ENCODE measurements around the gene C2orf76.

The C2orf76 gene

GRCh38 chr2:119338826-119339561 lies 27.6 kb downstream of the C2orf76 start:
- in situ Hi-C loops (cut with MboI; ENCODE audit: low sequenced_read_pairs), result no loop called here

DNA sequence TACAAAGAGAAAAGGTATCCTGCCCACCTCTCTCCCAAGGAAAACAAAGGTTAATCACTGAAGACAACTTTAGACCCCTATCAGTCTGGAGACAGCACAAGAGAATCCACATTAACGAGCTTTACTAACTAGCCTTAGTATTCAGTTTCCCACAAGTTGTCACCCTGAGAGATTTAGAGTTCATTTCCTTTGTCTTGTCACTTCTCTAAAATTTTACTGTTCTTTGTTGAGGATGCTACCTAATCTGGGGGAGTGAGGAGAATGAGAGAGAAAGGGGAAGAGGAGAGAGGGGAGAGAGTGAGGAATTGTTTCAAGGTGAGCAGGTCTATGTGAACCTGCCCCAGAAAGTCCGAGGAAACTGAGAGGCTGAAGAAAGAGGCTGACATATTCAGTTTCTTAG lies 28.4 kb downstream of the C2orf76 start:
- in situ Hi-C loops (cut with MboI; ENCODE audit: low sequenced_read_pairs), result no loop called here

GRCh38 chr2:119337749-119338148 lies 28.9 kb downstream of the C2orf76 start:
- in situ Hi-C loops (cut with MboI; ENCODE audit: low sequenced_read_pairs), result no loop called here

- in situ Hi-C loops (cut with MboI; ENCODE audit: low sequenced_read_pairs), result no loop called here
Measured at GRCh38 chr2:119333833-119334232, 32.8 kb downstream of the C2orf76 start.

- in situ Hi-C loops (cut with MboI; ENCODE audit: low sequenced_read_pairs), result no loop called here
Measured at GRCh38 chr2:119333360-119333759, 33.3 kb downstream of the C2orf76 start.

GRCh38 chr2:119332953-119333352 lies 33.7 kb downstream of the C2orf76 start:
- in situ Hi-C loops (cut with MboI; ENCODE audit: low sequenced_read_pairs), result no loop called here

DNA sequence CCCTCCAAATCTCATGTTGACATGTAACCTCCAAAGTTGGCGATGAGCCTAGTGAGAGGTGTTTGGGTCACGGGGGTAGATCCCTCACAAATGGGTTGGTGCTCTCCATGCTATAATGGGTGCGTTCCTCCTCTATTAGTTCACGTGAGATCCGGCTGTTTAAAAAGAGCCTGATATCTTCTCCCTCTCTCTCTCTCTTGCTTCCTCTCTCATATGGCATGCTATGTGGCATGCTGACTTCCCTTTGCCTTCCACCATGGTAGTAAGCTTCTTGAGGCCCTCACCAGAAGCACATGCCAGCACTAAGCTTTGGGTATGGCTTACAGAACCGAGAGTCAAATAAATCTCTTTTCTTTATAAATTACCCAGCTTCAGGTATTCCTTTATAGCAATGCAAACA lies 39.2 kb downstream of the C2orf76 start:
- in situ Hi-C loops (cut with MboI; ENCODE audit: low sequenced_read_pairs), result no loop called here

DNA sequence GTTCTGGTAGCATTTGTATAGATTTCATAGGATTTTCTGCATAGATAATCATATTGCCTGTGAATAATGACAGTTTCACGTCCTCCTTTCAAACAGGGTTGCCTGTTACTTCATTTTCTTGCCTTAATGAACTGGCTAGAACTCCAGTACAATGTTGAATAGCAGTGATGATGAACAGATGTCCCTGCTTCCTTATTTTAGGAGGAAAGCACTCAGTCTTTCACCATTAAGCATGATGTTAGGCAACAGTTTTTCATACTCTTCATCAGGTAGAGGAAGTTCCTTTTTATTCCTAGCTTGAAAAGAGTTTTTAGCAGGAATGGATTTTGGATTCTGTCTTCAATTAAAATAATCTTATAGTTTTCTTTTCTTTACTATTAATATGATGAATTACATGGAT lies 39.7 kb downstream of the C2orf76 start:
- in situ Hi-C loops (cut with MboI; ENCODE audit: low sequenced_read_pairs), result no loop called here

DNA sequence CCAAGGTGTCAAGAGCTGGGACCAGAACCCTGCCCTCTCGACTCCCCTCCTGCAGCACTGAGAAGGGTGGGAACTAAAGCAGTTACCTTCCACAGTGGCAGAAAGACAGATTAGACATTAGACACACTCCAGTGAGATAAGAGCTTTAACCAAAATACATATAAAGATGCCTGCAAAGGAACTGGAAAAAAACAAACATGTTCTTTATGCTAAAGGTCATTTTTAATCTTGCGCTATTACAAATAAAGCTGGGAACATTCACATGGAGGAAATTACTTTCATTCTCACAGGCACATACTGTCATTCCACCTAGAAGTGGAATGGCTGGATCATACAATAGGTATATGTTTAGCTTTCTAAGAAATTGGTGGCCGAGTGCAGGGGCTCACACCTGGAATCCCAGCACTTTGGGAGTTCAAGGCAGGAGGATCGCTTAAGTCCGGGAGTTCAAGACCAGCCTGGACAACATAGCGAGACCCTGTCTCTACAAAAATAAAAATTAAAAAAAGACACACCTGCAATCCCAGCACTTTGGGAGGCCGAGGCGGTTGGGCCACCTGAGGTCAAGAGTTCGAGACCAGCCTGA lies 41.9 kb downstream of the C2orf76 start:
- in situ Hi-C loops (cut with MboI; ENCODE audit: low sequenced_read_pairs), result no loop called here

GRCh38 chr2:119323459-119323858 lies 43.2 kb downstream of the C2orf76 start:
- in situ Hi-C loops (cut with MboI; ENCODE audit: low sequenced_read_pairs), result no loop called here

DNA sequence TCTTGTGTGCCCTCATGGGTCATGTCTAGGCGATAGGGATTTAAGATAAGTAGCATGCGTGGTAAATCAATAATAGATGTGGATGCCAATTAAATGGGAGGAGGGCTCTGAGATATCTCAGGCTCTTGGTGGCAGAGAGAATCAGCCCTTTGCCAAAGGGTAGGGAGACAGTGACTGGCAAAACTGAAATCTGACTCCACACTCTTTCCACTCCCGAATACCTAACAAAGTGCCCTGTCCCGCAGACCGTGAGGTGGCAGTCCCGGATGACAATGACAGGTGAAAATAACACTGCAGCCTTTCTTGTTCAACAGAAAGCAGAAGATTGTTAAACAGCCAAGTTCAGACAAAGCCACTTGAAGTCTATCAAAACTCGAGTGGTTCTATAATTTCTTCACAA lies 47.0 kb downstream of the C2orf76 start:
- in situ Hi-C loops (cut with MboI; ENCODE audit: low sequenced_read_pairs), result no loop called here

- in situ Hi-C loops (cut with MboI; ENCODE audit: low sequenced_read_pairs), result no loop called here
Measured at GRCh38 chr2:119317554-119317953, 49.1 kb downstream of the C2orf76 start.

- in situ Hi-C loops (cut with MboI; ENCODE audit: low sequenced_read_pairs), result no loop called here
Measured at GRCh38 chr2:119316066-119316465, 50.6 kb downstream of the C2orf76 start.

GRCh38 chr2:119315241-119315925 lies 51.3 kb downstream of the C2orf76 start:
- in situ Hi-C loops (cut with MboI; ENCODE audit: low sequenced_read_pairs), result no loop called here

GRCh38 chr2:119311831-119312230 lies 54.8 kb downstream of the C2orf76 start:
- in situ Hi-C loops (cut with MboI; ENCODE audit: low sequenced_read_pairs), result no loop called here

DNA sequence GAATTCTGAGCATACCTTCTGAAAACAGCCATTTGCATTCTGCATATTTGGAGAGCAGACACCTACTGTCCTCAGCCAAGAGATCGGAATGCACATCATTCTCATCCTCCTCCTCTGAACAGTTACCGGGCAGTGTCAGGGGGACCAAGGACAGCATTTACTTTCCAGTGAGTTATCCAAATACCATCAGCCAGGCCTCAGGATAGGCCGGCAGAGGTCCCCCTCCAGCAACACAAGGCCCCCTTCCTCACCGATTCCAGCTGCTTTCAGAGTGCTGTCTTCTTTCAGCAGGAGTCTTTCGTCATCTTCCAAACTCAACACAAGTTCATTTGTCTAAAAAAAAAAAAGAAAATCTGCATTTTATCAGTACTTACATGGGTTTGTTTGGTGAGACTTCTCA lies 55.3 kb downstream of the C2orf76 start:
- in situ Hi-C loops (cut with MboI; ENCODE audit: low sequenced_read_pairs), result no loop called here

GRCh38 chr2:119308793-119309330 lies 57.8 kb downstream of the C2orf76 start:
- in situ Hi-C loops (cut with MboI; ENCODE audit: low sequenced_read_pairs), result no loop called here

DNA sequence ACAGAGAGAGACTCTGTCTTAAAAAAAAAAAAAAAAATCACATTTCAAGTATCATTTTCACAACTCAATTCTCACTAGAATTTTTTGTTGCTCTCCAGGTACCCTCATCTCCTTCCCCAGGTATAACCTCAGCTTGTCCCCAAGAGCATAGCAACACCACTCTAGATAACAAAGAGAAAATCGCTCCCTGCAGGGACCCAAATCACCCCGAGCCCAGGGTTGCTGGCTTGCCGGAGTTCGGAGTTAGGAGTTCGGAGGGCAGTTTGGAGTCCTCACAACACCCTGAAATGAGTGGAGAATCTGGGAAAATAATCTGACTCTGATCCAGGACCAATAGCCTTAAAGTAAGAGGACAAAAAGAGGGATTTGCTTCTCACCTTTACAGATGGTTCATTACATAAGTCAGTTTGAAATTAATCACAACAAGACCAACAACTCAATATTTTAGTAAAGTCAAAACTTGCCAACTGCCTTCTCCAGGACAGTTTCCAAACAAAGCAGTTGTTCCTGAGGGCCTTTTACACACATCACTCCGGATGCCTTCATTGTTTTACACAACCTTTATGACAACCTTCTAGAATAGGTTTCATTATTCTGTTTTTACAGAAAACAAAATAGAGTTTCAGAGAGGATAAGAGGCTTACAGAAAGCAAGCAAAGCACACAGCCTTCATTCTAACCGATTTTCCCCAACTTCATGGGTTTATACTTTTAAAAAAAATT lies 59.1 kb downstream of the C2orf76 start:
- in situ Hi-C loops (cut with MboI; ENCODE audit: low sequenced_read_pairs), result no loop called here

GRCh38 chr2:119306196-119306590 lies 60.4 kb downstream of the C2orf76 start:
- in situ Hi-C loops (cut with MboI; ENCODE audit: low sequenced_read_pairs), result no loop called here

GRCh38 chr2:119305497-119306195 lies 61.0 kb downstream of the C2orf76 start:
- in situ Hi-C loops (cut with MboI; ENCODE audit: low sequenced_read_pairs), result no loop called here

DNA sequence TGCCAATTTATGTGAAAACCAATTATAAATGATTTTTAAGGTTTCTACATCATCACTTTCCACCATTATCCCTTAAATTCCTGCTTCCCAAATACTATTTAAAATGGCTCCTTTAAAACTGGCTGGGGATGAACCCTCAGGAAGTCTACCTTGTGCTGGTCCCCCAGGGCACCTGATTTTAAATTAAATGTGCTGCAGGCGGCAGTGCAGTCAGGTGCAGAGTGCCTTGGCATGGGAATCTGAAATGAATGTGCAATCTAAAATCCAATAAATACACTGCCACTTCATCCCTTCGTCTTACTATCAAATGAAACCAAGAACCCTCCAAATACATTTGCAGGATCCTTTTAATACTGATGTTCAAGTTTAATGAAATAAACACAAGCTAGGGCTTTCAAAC lies 61.8 kb downstream of the C2orf76 start:
- in situ Hi-C loops (cut with MboI; ENCODE audit: low sequenced_read_pairs), result no loop called here
